H9 (cell line): ENCODE results near the gene DUOX1. TPM values are rescaled to one million over a fixed set of nuclear protein-coding genes. Genes with fewer than 3 reads are reported as not detected.

Experiments
- DNase-seq: peaks from one replicate; pipeline ENCODE4 v3.0.0-alpha.2; 2017
- H2AFZ ChIP-seq: one replicate; pipeline ENCODE4 v1.6.1; 2013; ENCODE audit warnings: mild to moderate bottlenecking, low read length, control low read depth, moderate library complexity
- H2AK5ac ChIP-seq: 2 replicates; pipeline ENCODE4 v1.6.1; 2013; ENCODE audit warnings: low read length, control low read depth, mixed read lengths; ENCODE audit not compliant: insufficient read length
- H2BK120ac ChIP-seq: one replicate; pipeline ENCODE4 v1.6.1; 2013; ENCODE audit warnings: low read depth, mild to moderate bottlenecking, low read length, control low read depth, inconsistent platforms; ENCODE audit not compliant: poor library complexity, severe bottlenecking
- H2BK12ac ChIP-seq: 2 replicates; pipeline ENCODE4 v1.6.1; 2013; ENCODE audit warnings: low read length, control low read depth, mixed read lengths, low read depth; ENCODE audit not compliant: insufficient read length
- H2BK15ac ChIP-seq: 2 replicates; pipeline ENCODE4 v1.6.1; 2013; ENCODE audit warnings: low read depth, low read length, control low read depth
- H2BK20ac ChIP-seq: one replicate; pipeline ENCODE4 v1.6.1; 2013; ENCODE audit warnings: low read depth, mild to moderate bottlenecking, low read length, control low read depth, inconsistent platforms; ENCODE audit not compliant: poor library complexity, severe bottlenecking
- H2BK5ac ChIP-seq: 2 replicates; pipeline ENCODE4 v1.6.1; 2013; ENCODE audit warnings: low read length, control low read depth, mixed read lengths; ENCODE audit not compliant: insufficient read length
- H3K14ac ChIP-seq: 2 replicates; pipeline ENCODE4 v1.6.1; 2013; ENCODE audit warnings: low read length, control low read depth; ENCODE audit not compliant: insufficient read depth
- H3K18ac ChIP-seq: 2 replicates; pipeline ENCODE4 v1.6.1; 2013; ENCODE audit warnings: low read depth, mild to moderate bottlenecking, mixed read lengths, low read length, control low read depth; ENCODE audit not compliant: insufficient read length
- H3K23ac ChIP-seq: 2 replicates; pipeline ENCODE4 v1.6.1; 2013; ENCODE audit warnings: low read length, control low read depth, mixed read lengths, low read depth; ENCODE audit not compliant: insufficient read length
- H3K23me2 ChIP-seq: 2 replicates; pipeline ENCODE4 v1.6.1; 2013; ENCODE audit warnings: low read depth, mild to moderate bottlenecking, mixed read lengths, low read length, control low read depth; ENCODE audit not compliant: insufficient read length, poor library complexity, severe bottlenecking
- H3K27ac ChIP-seq: 2 replicates; pipeline ENCODE4 v1.5.1; 2013; ENCODE audit warnings: low read length, control low read depth, mixed read lengths, low read depth; ENCODE audit not compliant: insufficient read length
- H3K27me3 ChIP-seq: 2 replicates; pipeline ENCODE4 v1.6.1; 2013; ENCODE audit warnings: low read length, control low read depth, inconsistent platforms; ENCODE audit not compliant: insufficient read depth
- H3K4ac ChIP-seq: 2 replicates; pipeline ENCODE4 v1.6.1; 2013; ENCODE audit warnings: low read depth, mild to moderate bottlenecking, control low read depth, inconsistent platforms, low read length, moderate library complexity
- H3K4me1 ChIP-seq: 2 replicates; pipeline ENCODE4 v1.6.1; 2013; ENCODE audit warnings: low read length, control low read depth, inconsistent platforms; ENCODE audit not compliant: insufficient read depth
- H3K4me2 ChIP-seq: 2 replicates; pipeline ENCODE4 v1.6.1; 2013; ENCODE audit warnings: low read length, control low read depth, mixed read lengths; ENCODE audit not compliant: insufficient read length, insufficient read depth
- H3K56ac ChIP-seq: 2 replicates; pipeline ENCODE4 v1.6.1; 2013; ENCODE audit warnings: low read depth, mild to moderate bottlenecking, mixed read lengths, low read length, control low read depth; ENCODE audit not compliant: insufficient read length
- H3K79me1 ChIP-seq: 2 replicates; pipeline ENCODE4 v1.6.1; 2013; ENCODE audit warnings: low read depth, mild to moderate bottlenecking, moderate library complexity, low read length, control low read depth, inconsistent platforms; ENCODE audit not compliant: insufficient read depth, poor library complexity, severe bottlenecking
- H3K79me2 ChIP-seq: 2 replicates; pipeline ENCODE4 v1.6.1; 2013; ENCODE audit warnings: low read length, control low read depth, inconsistent platforms; ENCODE audit not compliant: insufficient read depth
- H3K9ac ChIP-seq: 2 replicates; pipeline ENCODE4 v1.6.1; 2013; ENCODE audit warnings: low read length, control low read depth, mixed read lengths; ENCODE audit not compliant: insufficient read length; ENCODE audit errors: extremely low read depth
- H3K9me3 ChIP-seq: one replicate; pipeline ENCODE4 v1.6.1; 2013; ENCODE audit warnings: low read depth, low read length, inconsistent platforms; ENCODE audit not compliant: control insufficient read depth
- H3T11ph ChIP-seq: one replicate; pipeline ENCODE4 v1.6.1; 2013; ENCODE audit warnings: mild to moderate bottlenecking, low read length, control low read depth, inconsistent platforms
- H4K20me1 ChIP-seq: one replicate; pipeline ENCODE4 v1.6.1; 2013; ENCODE audit not compliant: control insufficient read depth, insufficient read length, insufficient read depth
- H4K5ac ChIP-seq: 2 replicates; pipeline ENCODE4 v1.6.1; 2013; ENCODE audit warnings: low read depth, mild to moderate bottlenecking, mixed read lengths, low read length, control low read depth; ENCODE audit not compliant: insufficient read length
- H4K8ac ChIP-seq: replicated peaks from 2 replicates; pipeline ENCODE4 v1.6.1; 2013; ENCODE audit warnings: low read length, control low read depth, mixed read lengths, low read depth; ENCODE audit not compliant: insufficient read length
- H4K91ac ChIP-seq: 2 replicates; pipeline ENCODE4 v1.6.1; 2013; ENCODE audit warnings: low read depth, mild to moderate bottlenecking, moderate library complexity, mixed read lengths, low read length, control low read depth; ENCODE audit not compliant: insufficient read length
- H3K27ac Mint-ChIP-seq, 3 experiments: 2 replicates in 2 of 3; 3 replicates in 1 of 3; pipeline ENCODE4 v1.8.0; 2020 to 2021; ENCODE audit warnings: mixed read lengths in 3 of 3, mild to moderate bottlenecking in 1 of 3, moderate library complexity in 1 of 3
- H3K27me3 Mint-ChIP-seq: 2 replicates; pipeline ENCODE4 v1.8.0; 2021; ENCODE audit warnings: low read depth, mild to moderate bottlenecking, moderate library complexity, mixed read lengths
- H3K36me3 Mint-ChIP-seq, 3 experiments: 2 replicates in 2 of 3; 3 replicates in 1 of 3; pipeline ENCODE4 v1.8.0; 2020 to 2021; ENCODE audit warnings: low read depth in 3 of 3, mixed read lengths in 3 of 3; ENCODE audit not compliant: insufficient read depth in 1 of 3
- H3K4me1 Mint-ChIP-seq, 2 experiments: 2 replicates each; pipeline ENCODE4 v1.8.0; 2020; ENCODE audit warnings: mixed read lengths in 2 of 2
- H3K4me3 Mint-ChIP-seq, 2 experiments: 2 replicates in 1 of 2; 3 replicates in 1 of 2; pipeline ENCODE4 v1.8.0; 2020 to 2021; ENCODE audit warnings: mild to moderate bottlenecking in 2 of 2, mixed read lengths in 2 of 2, moderate library complexity in 1 of 2
- H3K9me3 Mint-ChIP-seq, 2 experiments: 2 replicates in 1 of 2; 3 replicates in 1 of 2; pipeline ENCODE4 v1.8.0; 2020; ENCODE audit warnings: mild to moderate bottlenecking in 2 of 2, mixed read lengths in 2 of 2, moderate library complexity in 1 of 2
- WGBS: extraction: QIAGEN DNeasy Blood & Tissue Kit; methylation state at CpG from one replicate; pipeline ENCODE4 v1.1.7; 2013; ENCODE audit warnings: missing lambda C conversion rate, low lambda C conversion rate, mixed read lengths; ENCODE audit not compliant: insufficient read length; ENCODE audit errors: extremely low coverage; 5-methylcytosine and 5-hydroxymethylcytosine counted together
- total RNA-seq: library from RNA; stranded (reverse); gene quantifications from 2 replicates; pipeline ENCODE4 v1.2.1, GENCODE V29; 2021
- TF ChIP-seq, protein P1 (sequence below): fragments of 200-600 bp; sonication (generic); conservative IDR thresholded peaks from 3 replicates; pipeline ENCODE4 v1.8.0; 2021; ENCODE audit warnings: antibody characterized with exemption, mild to moderate bottlenecking

Gene DUOX1
- total RNA-seq, 1 experiment from 2014 or later = 2.6 TPM

DNA sequence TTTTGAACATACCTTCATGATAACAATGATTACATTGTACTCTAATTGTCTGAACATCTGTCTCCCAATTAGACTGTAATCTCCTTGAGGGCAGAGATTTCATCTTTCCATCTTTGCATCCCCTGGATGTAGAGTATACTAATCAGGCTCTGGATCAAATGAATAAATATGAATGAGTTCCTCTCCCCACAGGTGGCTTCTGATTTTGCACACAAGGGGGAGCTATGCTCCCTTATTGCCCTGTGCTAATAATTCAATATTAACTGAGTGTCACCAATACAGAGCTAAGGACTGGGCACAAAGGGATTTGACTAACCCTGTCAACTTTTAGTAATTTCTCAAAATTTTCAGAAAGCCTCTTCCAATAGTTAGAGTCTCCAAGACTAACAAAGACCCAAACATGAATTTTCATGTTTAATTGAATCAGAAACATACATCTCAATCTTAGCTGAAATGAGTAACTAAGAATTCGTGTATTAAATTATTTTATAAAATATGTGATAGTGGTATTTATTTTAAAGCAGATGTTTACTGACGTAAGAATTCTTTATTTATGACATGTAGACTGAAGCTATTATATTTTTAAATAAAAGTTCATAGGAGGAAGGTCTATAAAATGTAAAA is 3.1 kb upstream of the DUOX1 start:
- DNase-seq = no peak
- H3K9me3 Mint-ChIP-seq = no peaks in the 10 kb centered on the region
- H2BK15ac ChIP-seq = no peak overlapping the region

More for the DNA sequence above, 3.1 kb upstream of the DUOX1 start:
- H3K4me3 Mint-ChIP-seq = no peak overlapping the region
- Histone ChIP-seq H3K27ac (no peak overlapping the region), H2BK5ac (no peak overlapping the region), H3K9me3 (no peaks in the 10 kb centered on the region), H2BK12ac (no peak overlapping the region), H3K23ac (no peak overlapping the region), H2BK120ac (no peak overlapping the region), H3K27me3 (peaks cover 51% of the 10 kb centered on the region), H3K79me1 (no peaks in the 10 kb centered on the region), H4K20me1 (no peaks in the 10 kb centered on the region), H3K56ac (no peak overlapping the region), H3K14ac (no peak overlapping the region), H4K5ac (no peak overlapping the region), H3K4ac (no peak overlapping the region), H3K18ac (no peak overlapping the region), H2AFZ (no peak overlapping the region), H3K4me2 (no peak overlapping the region), H3K79me2 (no peaks in the 10 kb centered on the region), H3T11ph (no peak overlapping the region), H4K8ac (no peak overlapping the region), H3K9ac (no peak overlapping the region), H4K91ac (no peak overlapping the region), H3K23me2 (peaks cover 11% of the 10 kb centered on the region), H2AK5ac (no peak overlapping the region), H3K4me1 (no peaks in the 10 kb centered on the region), H2BK20ac (no peak overlapping the region)
- 100% methylated on average over 1 of the region's 2 CpGs for WGBS
- H3K27ac Mint-ChIP-seq = no peak overlapping the region
- TF ChIP-seq, protein P1, sequence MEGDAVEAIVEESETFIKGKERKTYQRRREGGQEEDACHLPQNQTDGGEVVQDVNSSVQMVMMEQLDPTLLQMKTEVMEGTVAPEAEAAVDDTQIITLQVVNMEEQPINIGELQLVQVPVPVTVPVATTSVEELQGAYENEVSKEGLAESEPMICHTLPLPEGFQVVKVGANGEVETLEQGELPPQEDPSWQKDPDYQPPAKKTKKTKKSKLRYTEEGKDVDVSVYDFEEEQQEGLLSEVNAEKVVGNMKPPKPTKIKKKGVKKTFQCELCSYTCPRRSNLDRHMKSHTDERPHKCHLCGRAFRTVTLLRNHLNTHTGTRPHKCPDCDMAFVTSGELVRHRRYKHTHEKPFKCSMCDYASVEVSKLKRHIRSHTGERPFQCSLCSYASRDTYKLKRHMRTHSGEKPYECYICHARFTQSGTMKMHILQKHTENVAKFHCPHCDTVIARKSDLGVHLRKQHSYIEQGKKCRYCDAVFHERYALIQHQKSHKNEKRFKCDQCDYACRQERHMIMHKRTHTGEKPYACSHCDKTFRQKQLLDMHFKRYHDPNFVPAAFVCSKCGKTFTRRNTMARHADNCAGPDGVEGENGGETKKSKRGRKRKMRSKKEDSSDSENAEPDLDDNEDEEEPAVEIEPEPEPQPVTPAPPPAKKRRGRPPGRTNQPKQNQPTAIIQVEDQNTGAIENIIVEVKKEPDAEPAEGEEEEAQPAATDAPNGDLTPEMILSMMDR = peak; percentile 75
- H3K36me3 Mint-ChIP-seq = no peaks in the 10 kb centered on the region
- H3K27me3 Mint-ChIP-seq = peaks cover 93% of the 10 kb centered on the region
- peaks cover 8 to 10% of the 10 kb centered on the region in 2 experiments for H3K4me1 Mint-ChIP-seq
